Stimulated activated naive CD8-positive, alpha-beta T cell treated with anti-CD3 and anti-CD28 coated beads, Interleukin-15, Interleukin-2, amounts not matched to agents 100 U/mL and 50 U/mL, for 24 hours (primary cell): Measurements from ENCODE around the gene RTP3.
"Not testable (repeated sequence)": the region's sequence is repeated elsewhere in the genome, so short reads cannot be mapped to it uniquely, and the experiment has no call there.

Experiments used
- ATAC-seq: fragments of 150-1000 bp; cut with Tn5 transposase; one replicate; pipeline ENCODE4 v1.10.0; 2021
- DNase-seq: peaks from one replicate; pipeline ENCODE4 v3.0.0; 2021

Gene RTP3

DNA sequence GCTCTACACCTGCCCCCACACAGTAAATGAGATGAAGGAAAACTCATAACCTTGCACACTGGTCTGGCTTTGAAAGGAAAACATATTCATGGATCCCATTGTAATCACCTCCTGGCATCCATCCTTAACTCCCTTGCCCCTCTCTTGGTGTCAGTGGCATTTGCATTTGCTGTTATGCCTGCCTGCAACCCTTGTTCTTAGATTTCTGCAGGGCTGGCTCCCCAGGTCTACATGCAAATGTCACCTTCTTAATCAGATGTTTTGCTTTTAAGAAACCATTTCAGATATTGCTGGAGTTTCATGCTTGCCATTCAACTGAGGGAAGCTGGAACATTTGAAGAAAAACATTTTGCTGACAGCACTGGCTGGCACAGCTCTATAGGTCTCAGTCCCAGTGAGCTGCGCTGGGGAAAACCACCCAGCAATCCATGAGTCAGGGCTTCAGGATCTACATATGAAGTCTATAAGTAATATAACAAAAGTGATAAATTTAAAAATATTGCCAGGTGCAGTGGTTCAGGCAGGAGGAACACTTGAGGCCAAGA, 49.2 kb downstream of the RTP3 start:
- ATAC-seq, result no peak
- DNase-seq, result no peak

- not testable (repeated sequence) for DNase-seq, ATAC-seq
Measured at GRCh38 chr3:46548611-46549010, 50.8 kb downstream of the RTP3 start.

DNA sequence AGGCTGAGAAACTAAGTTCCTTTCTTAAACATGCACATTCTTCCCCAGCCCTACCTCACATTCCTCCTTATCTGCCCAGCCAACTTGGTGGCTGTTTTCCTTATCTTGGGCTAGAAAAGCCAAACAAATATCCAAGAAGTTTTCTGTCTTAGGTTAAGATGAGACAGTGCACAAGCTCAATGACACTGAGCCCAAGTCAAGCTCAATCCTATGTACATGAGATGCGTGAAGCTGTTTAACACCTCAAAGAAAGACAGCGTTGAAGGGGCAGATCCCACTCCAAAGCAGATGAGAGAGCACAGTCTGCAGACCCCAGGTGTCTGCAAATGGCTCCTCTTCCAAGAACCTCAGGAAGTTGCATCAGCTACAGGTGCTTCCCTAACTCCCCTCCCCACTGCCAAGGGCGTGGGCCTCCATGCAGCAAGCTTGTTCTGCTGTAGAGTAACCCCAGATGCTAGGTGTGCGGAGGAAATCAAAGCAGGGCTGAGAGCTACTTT, 51.7 kb downstream of the RTP3 start:
- DNase-seq (no peak), ATAC-seq (no peak)

DNA sequence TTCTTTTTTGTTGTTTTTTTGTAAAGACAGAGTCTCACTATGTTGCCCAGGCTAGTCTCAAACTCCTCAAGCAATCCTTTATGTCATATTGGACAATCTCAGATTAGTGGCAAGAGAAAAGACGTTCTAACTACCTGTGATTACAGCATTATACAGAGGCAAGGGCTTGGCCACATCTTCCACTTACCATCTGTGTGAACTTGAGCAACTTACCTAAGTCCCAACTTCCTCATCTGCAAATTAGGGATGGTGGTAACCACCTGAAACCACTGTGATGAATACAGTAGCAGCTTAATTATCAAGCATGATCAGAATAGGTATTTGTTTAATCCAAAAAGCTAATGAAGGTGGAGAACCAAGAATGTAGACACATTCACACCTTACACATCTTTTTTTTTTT, 52.2 kb downstream of the RTP3 start:
- ATAC-seq, result no peak

More for the DNA sequence above, 52.2 kb downstream of the RTP3 start:
- no peak for DNase-seq
